ENCODE measurements around the gene RNF14. TPM values are rescaled to one million over a fixed set of nuclear protein-coding genes. Genes with fewer than 3 reads are reported as not detected.

Gene RNF14
- total and polyA plus RNA-seq, 3 donors from 2014 or later: 98.8 to 149 (median 101) TPM

GRCh38 chr5:141947316-141947715 is 21.6 kb upstream of the RNF14 start:
- WGBS, 2 donors: 81 to 83% methylated on average over 4 of the region's 4 CpGs
- H3K36me3 ChIP-seq (ENCODE audit: low read depth, missing control alignments): no peaks in the 10 kb centered on the region
- H3K4me3 ChIP-seq: no peak overlapping the region
- H3K9me3 ChIP-seq: no peaks in the 10 kb centered on the region
- no peak for DNase-seq
- TF ChIP-seq POLR2A (IDR thresholded peaks at IDR 0.05) (no peak), CTCF (IDR thresholded peaks at IDR 0.05) (no peak)
- H3K4me1 ChIP-seq: no peaks in the 10 kb centered on the region
- H3K27me3 ChIP-seq: no peaks in the 10 kb centered on the region
- intact Hi-C loops (cut with DNase I; ENCODE audit: low total_unique reads): no loop called here
- no peak overlapping the region for H3K27ac ChIP-seq

GRCh38 chr5:141948812-141949211 is 20.1 kb upstream of the RNF14 start:
- Histone ChIP-seq H3K27ac (no peak overlapping the region), H3K36me3 (ENCODE audit: low read depth, missing control alignments) (no peaks in the 10 kb centered on the region), H3K4me1 (no peaks in the 10 kb centered on the region), H3K4me3 (no peak overlapping the region), H3K27me3 (no peaks in the 10 kb centered on the region), H3K9me3 (no peaks in the 10 kb centered on the region)
- intact Hi-C loops (cut with DNase I; ENCODE audit: low total_unique reads): no loop called here
- no peak for TF ChIP-seq POLR2A (IDR thresholded peaks at IDR 0.05)
- TF ChIP-seq CTCF (IDR thresholded peaks at IDR 0.05): no peak
- DNase-seq: no peak
- 90% methylated on average over 2 of the region's 2 CpGs for WGBS, 2 donors

GRCh38 chr5:141949511-141949910 is 19.4 kb upstream of the RNF14 start:
- Histone ChIP-seq H3K4me1 (no peaks in the 10 kb centered on the region), H3K27me3 (no peaks in the 10 kb centered on the region), H3K27ac (no peak overlapping the region), H3K36me3 (ENCODE audit: low read depth, missing control alignments) (no peaks in the 10 kb centered on the region), H3K9me3 (no peaks in the 10 kb centered on the region), H3K4me3 (no peak overlapping the region)
- TF ChIP-seq POLR2A (IDR thresholded peaks at IDR 0.05): no peak
- no peak for TF ChIP-seq CTCF (IDR thresholded peaks at IDR 0.05)
- intact Hi-C loops (cut with DNase I; ENCODE audit: low total_unique reads): no loop called here
- 69 to 86% methylated on average over 2 of the region's 2 CpGs for WGBS, 2 donors
- no peak for DNase-seq

GRCh38 chr5:141950207-141951005 is 18.5 kb upstream of the RNF14 start:
- no peak overlapping the region for H3K27ac ChIP-seq
- DNase-seq: no peak
- no peaks in the 10 kb centered on the region for H3K36me3 ChIP-seq (ENCODE audit: low read depth, missing control alignments)
- intact Hi-C loops (cut with DNase I; ENCODE audit: low total_unique reads): loop anchor here (10.0 kb wide), 1 partner anchor 66 kb away; no protein-coding TSS in a partner anchor
- 96 to 99% methylated on average over 3 of the region's 3 CpGs for WGBS, 2 donors
- no peaks in the 10 kb centered on the region for H3K9me3 ChIP-seq
- TF ChIP-seq CTCF (IDR thresholded peaks at IDR 0.05) (no peak), POLR2A (IDR thresholded peaks at IDR 0.05) (no peak)
- no peaks in the 10 kb centered on the region for H3K4me1 ChIP-seq
- H3K27me3 ChIP-seq: no peaks in the 10 kb centered on the region
- H3K4me3 ChIP-seq: no peak overlapping the region

GRCh38 chr5:141951332-141951781 is 17.5 kb upstream of the RNF14 start:
- no peak overlapping the region for H3K27ac ChIP-seq
- no peaks in the 10 kb centered on the region for H3K4me1 ChIP-seq
- no peaks in the 10 kb centered on the region for H3K9me3 ChIP-seq
- 58 to 68% methylated on average over 9 of the region's 9 CpGs for WGBS, 2 donors
- intact Hi-C loops (cut with DNase I; ENCODE audit: low total_unique reads): loop anchor here (10.0 kb wide), 1 partner anchor 67 kb away; no protein-coding TSS in a partner anchor
- H3K36me3 ChIP-seq (ENCODE audit: low read depth, missing control alignments): no peaks in the 10 kb centered on the region
- no peak for DNase-seq
- no peaks in the 10 kb centered on the region for H3K27me3 ChIP-seq
- TF ChIP-seq CTCF (IDR thresholded peaks at IDR 0.05) (peak in 1 of 3 experiments; percentile 15), POLR2A (IDR thresholded peaks at IDR 0.05) (no peak)
- H3K4me3 ChIP-seq: no peak overlapping the region
